Measurements from ENCODE around the gene PARP8.
"Not testable (repeated sequence)": the region's sequence is repeated elsewhere in the genome, so short reads cannot be mapped to it uniquely, and the experiment has no call there.

Gene PARP8

GRCh38 chr5:50675385-50675784 lies 8.9 kb downstream of the PARP8 start:
- DNase-seq = no peak
- Histone ChIP-seq H3K27ac (no peak overlapping the region), H3K36me3 (no peaks in the 10 kb centered on the region), H3K27me3 (ENCODE audit: insufficient read depth, low read depth, severe bottlenecking) (no peaks in the 10 kb centered on the region), H3K4me3 (ENCODE audit: low read depth, low read length) (no peak overlapping the region), H3K9me3 (ENCODE audit: severe bottlenecking) (no peaks in the 10 kb centered on the region)
- TF ChIP-seq, protein P1, sequence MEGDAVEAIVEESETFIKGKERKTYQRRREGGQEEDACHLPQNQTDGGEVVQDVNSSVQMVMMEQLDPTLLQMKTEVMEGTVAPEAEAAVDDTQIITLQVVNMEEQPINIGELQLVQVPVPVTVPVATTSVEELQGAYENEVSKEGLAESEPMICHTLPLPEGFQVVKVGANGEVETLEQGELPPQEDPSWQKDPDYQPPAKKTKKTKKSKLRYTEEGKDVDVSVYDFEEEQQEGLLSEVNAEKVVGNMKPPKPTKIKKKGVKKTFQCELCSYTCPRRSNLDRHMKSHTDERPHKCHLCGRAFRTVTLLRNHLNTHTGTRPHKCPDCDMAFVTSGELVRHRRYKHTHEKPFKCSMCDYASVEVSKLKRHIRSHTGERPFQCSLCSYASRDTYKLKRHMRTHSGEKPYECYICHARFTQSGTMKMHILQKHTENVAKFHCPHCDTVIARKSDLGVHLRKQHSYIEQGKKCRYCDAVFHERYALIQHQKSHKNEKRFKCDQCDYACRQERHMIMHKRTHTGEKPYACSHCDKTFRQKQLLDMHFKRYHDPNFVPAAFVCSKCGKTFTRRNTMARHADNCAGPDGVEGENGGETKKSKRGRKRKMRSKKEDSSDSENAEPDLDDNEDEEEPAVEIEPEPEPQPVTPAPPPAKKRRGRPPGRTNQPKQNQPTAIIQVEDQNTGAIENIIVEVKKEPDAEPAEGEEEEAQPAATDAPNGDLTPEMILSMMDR (IDR thresholded peaks at IDR 0.05; ENCODE audit: low read depth, low read length) = no peak

DNA sequence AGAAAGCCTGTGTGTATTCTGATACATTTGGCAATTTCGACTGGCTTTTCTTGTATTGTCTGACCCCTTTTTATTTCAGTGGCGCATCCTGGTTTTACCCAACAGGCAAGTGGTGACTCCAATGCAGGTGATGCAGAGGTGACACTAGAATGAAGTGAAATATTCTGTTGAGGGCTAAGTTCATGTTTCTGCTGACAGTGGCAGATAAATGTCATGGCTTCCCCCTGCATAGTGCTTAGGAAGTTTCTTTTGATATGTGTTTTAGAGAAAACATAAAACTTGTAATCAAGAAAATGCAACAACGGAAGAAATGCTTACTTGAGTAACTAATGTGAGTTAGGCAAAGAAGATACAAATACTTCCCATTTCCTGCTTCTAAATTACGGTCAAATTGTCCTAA lies 13.1 kb downstream of the PARP8 start:
- DNase-seq; H3K36me3 ChIP-seq; H3K27me3 ChIP-seq (ENCODE audit: insufficient read depth, low read depth, severe bottlenecking); H3K27ac ChIP-seq; H3K4me3 ChIP-seq (ENCODE audit: low read depth, low read length); H3K9me3 ChIP-seq (ENCODE audit: severe bottlenecking): not testable (repeated sequence)

DNA sequence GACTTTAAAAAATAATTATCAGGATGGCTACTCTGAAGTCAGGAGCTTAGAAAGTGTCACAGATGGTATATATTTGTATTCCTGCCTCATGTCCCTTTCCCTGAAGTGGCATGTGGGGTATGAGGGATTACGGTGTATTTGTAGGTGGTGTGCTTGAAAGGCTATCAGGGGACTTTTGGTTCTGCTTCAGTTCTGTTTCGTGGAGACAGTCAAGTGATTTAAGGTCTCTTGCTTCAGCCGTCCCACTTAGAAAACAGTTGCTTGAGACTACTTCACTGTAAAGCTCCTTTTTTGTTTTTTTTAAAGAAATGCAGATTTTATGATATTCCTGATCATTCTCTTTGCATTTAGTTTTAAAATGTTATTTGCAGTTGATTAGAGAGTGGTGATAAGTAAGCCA lies 18.3 kb downstream of the PARP8 start:
- H3K27ac ChIP-seq = no peak overlapping the region
- no peak overlapping the region for H3K4me3 ChIP-seq (ENCODE audit: low read depth, low read length)
- no peaks in the 10 kb centered on the region for H3K27me3 ChIP-seq (ENCODE audit: insufficient read depth, low read depth, severe bottlenecking)
- no peak for DNase-seq
- no peaks in the 10 kb centered on the region for H3K36me3 ChIP-seq
- no peaks in the 10 kb centered on the region for H3K9me3 ChIP-seq (ENCODE audit: severe bottlenecking)
- TF ChIP-seq, protein P1 (IDR thresholded peaks at IDR 0.05; ENCODE audit: low read depth, low read length) = no peak

DNA sequence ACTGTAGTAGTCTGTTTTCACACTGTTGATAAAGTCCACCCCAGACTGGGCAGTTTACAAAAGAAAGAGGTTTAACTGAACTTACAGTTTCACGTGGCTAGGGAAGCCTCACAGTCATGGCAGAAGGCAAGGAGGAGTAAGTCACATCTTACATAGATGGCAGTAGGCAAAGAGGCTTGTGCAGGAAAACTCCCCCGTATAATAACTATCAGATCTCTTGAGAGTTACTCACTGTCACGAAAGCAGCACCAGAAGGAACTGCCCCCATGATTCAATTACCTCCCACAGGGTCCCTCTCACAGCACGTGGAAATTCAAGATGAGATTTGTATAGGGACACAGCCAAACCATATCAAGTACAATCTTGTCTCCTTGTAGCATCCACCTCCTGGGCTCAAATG lies 21.1 kb downstream of the PARP8 start:
- H3K27ac ChIP-seq = no peak overlapping the region
- no peaks in the 10 kb centered on the region for H3K36me3 ChIP-seq
- no peaks in the 10 kb centered on the region for H3K9me3 ChIP-seq (ENCODE audit: severe bottlenecking)
- no peak for DNase-seq
- TF ChIP-seq, protein P1 (IDR thresholded peaks at IDR 0.05; ENCODE audit: low read depth, low read length) = no peak
- no peak overlapping the region for H3K4me3 ChIP-seq (ENCODE audit: low read depth, low read length)
- no peaks in the 10 kb centered on the region for H3K27me3 ChIP-seq (ENCODE audit: insufficient read depth, low read depth, severe bottlenecking)

DNA sequence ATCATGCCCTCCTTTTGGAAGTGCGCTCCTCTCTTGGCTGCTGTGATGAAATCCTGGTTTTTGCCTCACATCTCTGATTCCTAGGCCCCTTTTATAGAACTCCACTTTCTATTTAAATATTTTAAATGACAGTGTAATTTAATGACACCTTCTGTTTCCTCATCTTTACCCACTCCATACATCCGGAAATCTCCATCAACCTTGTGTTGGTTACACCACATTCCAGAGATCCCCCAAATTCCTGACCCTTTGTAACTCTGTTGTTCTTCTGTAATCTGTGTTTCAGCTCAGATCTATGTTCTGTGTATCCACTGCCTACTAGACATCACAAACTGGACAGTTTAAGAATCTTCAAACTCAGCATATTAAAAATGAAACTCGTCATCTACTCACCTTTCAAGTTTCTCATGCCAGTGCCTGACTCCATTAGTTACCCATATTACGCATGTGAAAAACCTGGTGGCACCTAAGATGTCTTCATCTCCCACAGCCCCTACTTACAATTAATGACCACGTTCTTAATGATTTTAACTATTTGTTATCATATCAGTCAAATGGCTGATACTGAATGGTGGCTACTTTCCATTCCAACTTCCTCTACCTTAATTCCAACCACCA lies 25.1 kb downstream of the PARP8 start:
- no peak overlapping the region for H3K4me3 ChIP-seq (ENCODE audit: low read depth, low read length)
- TF ChIP-seq, protein P1 (IDR thresholded peaks at IDR 0.05; ENCODE audit: low read depth, low read length) = no peak
- no peak for DNase-seq
- no peaks in the 10 kb centered on the region for H3K36me3 ChIP-seq
- H3K27me3 ChIP-seq (ENCODE audit: insufficient read depth, low read depth, severe bottlenecking) = no peaks in the 10 kb centered on the region
- no peak overlapping the region for H3K27ac ChIP-seq
- no peaks in the 10 kb centered on the region for H3K9me3 ChIP-seq (ENCODE audit: severe bottlenecking)

GRCh38 chr5:50694027-50694590 lies 27.7 kb downstream of the PARP8 start:
- Histone ChIP-seq H3K9me3 (ENCODE audit: severe bottlenecking) (no peaks in the 10 kb centered on the region), H3K4me3 (ENCODE audit: low read depth, low read length) (no peak overlapping the region), H3K27ac (no peak overlapping the region), H3K36me3 (no peaks in the 10 kb centered on the region), H3K27me3 (ENCODE audit: insufficient read depth, low read depth, severe bottlenecking) (no peaks in the 10 kb centered on the region)
- DNase-seq = no peak
- TF ChIP-seq, protein P1 (IDR thresholded peaks at IDR 0.05; ENCODE audit: low read depth, low read length) = no peak

DNA sequence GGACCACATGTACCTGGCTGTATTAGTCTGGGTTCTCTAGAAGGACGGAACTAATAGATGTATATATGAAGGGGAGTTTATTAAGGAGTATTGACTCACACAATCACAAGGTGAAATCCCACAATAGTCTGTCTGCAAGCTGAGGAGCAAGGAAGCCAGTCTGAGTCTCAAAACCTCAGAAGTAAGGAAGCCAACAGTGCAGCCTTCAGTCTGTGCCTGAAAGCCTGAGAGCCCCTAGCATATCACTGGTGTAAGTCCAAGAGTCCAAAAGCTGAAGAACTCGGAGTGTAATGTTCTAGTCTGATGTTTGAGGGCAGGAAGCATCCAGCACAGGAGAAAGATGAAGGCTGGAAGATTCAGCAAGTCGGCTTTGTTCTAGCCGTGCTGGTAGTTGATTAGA lies 28.2 kb downstream of the PARP8 start:
- H3K27me3 ChIP-seq (ENCODE audit: insufficient read depth, low read depth, severe bottlenecking); H3K9me3 ChIP-seq (ENCODE audit: severe bottlenecking); H3K36me3 ChIP-seq; H3K4me3 ChIP-seq (ENCODE audit: low read depth, low read length); DNase-seq; H3K27ac ChIP-seq: not testable (repeated sequence)
